Karpas-422 (cell line): ENCODE data around the gene TOX2. TPM values are rescaled to one million over a fixed set of nuclear protein-coding genes. Genes with fewer than 3 reads are reported as not detected.

ENCODE experiments used
- DNase-seq: peaks from one replicate; pipeline ENCODE4 v3.0.0-alpha.2; 2015
- H2AFZ ChIP-seq: fragments of 200-600 bp; sonication (generic); 2 replicates; pipeline ENCODE4 v1.6.1; 2014; ENCODE audit warnings: antibody characterized with exemption, low read length, mixed read lengths
- H3K27ac ChIP-seq: fragments of 200-600 bp; sonication (generic); 2 replicates; pipeline ENCODE4 v1.5.1; 2014; ENCODE audit warnings: mild to moderate bottlenecking, low read length, moderate library complexity
- H3K27me3 ChIP-seq: fragments of 200-600 bp; sonication (generic); 2 replicates; pipeline ENCODE4 v1.6.1; 2014; ENCODE audit warnings: low read length, mixed read lengths
- H3K36me3 ChIP-seq: fragments of 200-600 bp; sonication (generic); 2 replicates; pipeline ENCODE4 v1.6.1; 2014; ENCODE audit warnings: low read length, mixed read lengths; ENCODE audit not compliant: insufficient read depth
- H3K4me1 ChIP-seq: fragments of 200-600 bp; sonication (generic); 2 replicates; pipeline ENCODE4 v1.6.1; 2014; ENCODE audit warnings: mild to moderate bottlenecking, low read length, mixed read lengths
- H3K4me2 ChIP-seq: fragments of 200-600 bp; sonication (generic); 2 replicates; pipeline ENCODE4 v1.6.1; 2014; ENCODE audit warnings: low read length, low read depth, mild to moderate bottlenecking; ENCODE audit not compliant: poor library complexity, severe bottlenecking
- H3K4me3 ChIP-seq: fragments of 200-600 bp; sonication (generic); 2 replicates; pipeline ENCODE4 v1.5.1; 2014; ENCODE audit warnings: mild to moderate bottlenecking, antibody characterized with exemption, low read length, mixed read lengths
- H3K79me2 ChIP-seq: fragments of 200-600 bp; sonication (generic); 2 replicates; pipeline ENCODE4 v1.6.1; 2014; ENCODE audit warnings: mild to moderate bottlenecking, low read length, mixed read lengths
- H3K9ac ChIP-seq: fragments of 200-600 bp; sonication (generic); 2 replicates; pipeline ENCODE4 v1.6.0; 2014; ENCODE audit warnings: low read length
- H3K9me2 ChIP-seq: fragments of 200-600 bp; sonication (generic), shearing (Covaris generic); replicated peaks from 2 replicates; pipeline ENCODE4 v1.6.0; 2014; ENCODE audit warnings: mild to moderate bottlenecking, low read length, moderate library complexity; ENCODE audit not compliant: insufficient read depth
- H3K9me3 ChIP-seq: fragments of 300-700, 200-600 bp; sonication (generic); 2 replicates; pipeline ENCODE4 v1.6.1; 2014; ENCODE audit warnings: low read length, mixed read lengths
- H4K20me1 ChIP-seq: fragments of 200-600 bp; sonication (generic); 2 replicates; pipeline ENCODE4 v1.6.1; 2014; ENCODE audit warnings: mild to moderate bottlenecking, antibody characterized with exemption, low read length, low read depth; ENCODE audit not compliant: insufficient read depth
- total RNA-seq: library from RNA; depleted of rRNA; stranded (reverse); fragments of >200 nt; shearing (Covaris generic); gene quantifications from 2 replicates; pipeline ENCODE4 v1.2.3, GENCODE V29; 2014; ENCODE audit warnings: low replicate concordance

Gene TOX2
- total RNA-seq, 1 experiment from 2014 or later = 42.9 TPM

DNA sequence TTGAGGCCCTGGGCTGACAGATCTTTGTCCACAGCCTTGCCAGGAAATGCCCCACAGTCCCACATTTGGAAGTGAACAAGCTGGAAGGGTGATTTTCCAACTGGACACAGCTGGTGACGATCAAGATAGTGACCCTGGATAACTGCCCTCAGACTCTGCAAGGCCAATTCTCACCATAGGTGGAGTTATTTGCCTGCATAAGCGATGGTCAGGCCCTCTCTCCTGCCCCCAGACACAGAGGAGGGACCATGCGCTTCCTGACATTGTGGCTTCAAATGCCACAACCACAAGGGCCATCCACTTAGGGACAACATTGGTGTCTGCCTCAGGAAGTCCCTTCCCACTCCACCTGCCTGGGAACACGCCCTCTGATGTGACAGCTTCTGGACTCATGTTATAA is 176.4 kb downstream of the TOX2 start:
- Histone ChIP-seq H3K4me3 (no peak overlapping the region), H2AFZ (no peak overlapping the region)

GRCh38 chr20:44092551-44093248 is 178.0 kb downstream of the TOX2 start:
- Histone ChIP-seq H3K4me1 (peaks cover 27% of the 10 kb centered on the region), H2AFZ (no peak overlapping the region; the same call in 1 of the 2 replicates), H3K27me3 (no peaks in the 10 kb centered on the region), H3K9me2 (no peaks in the 10 kb centered on the region), H3K36me3 (no peaks in the 10 kb centered on the region), H3K9ac (no peak overlapping the region), H3K4me2 (peak overlapping the region; percentile 10), H3K4me3 (no peak overlapping the region), H3K27ac (no peak overlapping the region), H3K79me2 (no peaks in the 10 kb centered on the region), H4K20me1 (no peaks in the 10 kb centered on the region), H3K9me3 (no peaks in the 10 kb centered on the region)
- DNase-seq = peak; percentile 89

More for the DNA sequence above, 176.4 kb downstream of the TOX2 start:
- no peak overlapping the region for H3K4me2 ChIP-seq
- H3K27me3 ChIP-seq = no peaks in the 10 kb centered on the region
- DNase-seq = no peak
- no peaks in the 10 kb centered on the region for H3K79me2 ChIP-seq
- no peak overlapping the region for H3K27ac ChIP-seq
- no peaks in the 10 kb centered on the region for H3K36me3 ChIP-seq
- no peaks in the 10 kb centered on the region for H4K20me1 ChIP-seq
- no peak overlapping the region for H3K9ac ChIP-seq
- no peaks in the 10 kb centered on the region for H3K9me3 ChIP-seq
- no peaks in the 10 kb centered on the region for H3K9me2 ChIP-seq
- peaks cover 27% of the 10 kb centered on the region for H3K4me1 ChIP-seq

- Histone ChIP-seq H3K9me3 (no peaks in the 10 kb centered on the region), H3K4me1 (peaks cover 27% of the 10 kb centered on the region), H3K79me2 (no peaks in the 10 kb centered on the region), H3K36me3 (no peaks in the 10 kb centered on the region), H3K4me2 (no peak overlapping the region), H3K4me3 (no peak overlapping the region), H3K27me3 (no peaks in the 10 kb centered on the region), H4K20me1 (no peaks in the 10 kb centered on the region), H3K9me2 (no peaks in the 10 kb centered on the region), H2AFZ (no peak overlapping the region), H3K27ac (no peak overlapping the region), H3K9ac (no peak overlapping the region)
- DNase-seq = no peak
Measured at GRCh38 chr20:44093249-44093582, 178.6 kb downstream of the TOX2 start.

GRCh38 chr20:44095831-44096230 is 181.2 kb downstream of the TOX2 start:
- H3K9me3 ChIP-seq = no peaks in the 10 kb centered on the region
- no peak overlapping the region for H3K4me2 ChIP-seq
- no peak overlapping the region for H3K4me3 ChIP-seq
- no peak overlapping the region for H3K27ac ChIP-seq
- H3K9me2 ChIP-seq = no peaks in the 10 kb centered on the region
- peaks cover 15% of the 10 kb centered on the region for H3K4me1 ChIP-seq
- H3K79me2 ChIP-seq = no peaks in the 10 kb centered on the region
- H4K20me1 ChIP-seq = no peaks in the 10 kb centered on the region
- H3K36me3 ChIP-seq = no peaks in the 10 kb centered on the region
- no peak for DNase-seq
- no peak overlapping the region for H3K9ac ChIP-seq
- no peak overlapping the region for H2AFZ ChIP-seq
- no peaks in the 10 kb centered on the region for H3K27me3 ChIP-seq

DNA sequence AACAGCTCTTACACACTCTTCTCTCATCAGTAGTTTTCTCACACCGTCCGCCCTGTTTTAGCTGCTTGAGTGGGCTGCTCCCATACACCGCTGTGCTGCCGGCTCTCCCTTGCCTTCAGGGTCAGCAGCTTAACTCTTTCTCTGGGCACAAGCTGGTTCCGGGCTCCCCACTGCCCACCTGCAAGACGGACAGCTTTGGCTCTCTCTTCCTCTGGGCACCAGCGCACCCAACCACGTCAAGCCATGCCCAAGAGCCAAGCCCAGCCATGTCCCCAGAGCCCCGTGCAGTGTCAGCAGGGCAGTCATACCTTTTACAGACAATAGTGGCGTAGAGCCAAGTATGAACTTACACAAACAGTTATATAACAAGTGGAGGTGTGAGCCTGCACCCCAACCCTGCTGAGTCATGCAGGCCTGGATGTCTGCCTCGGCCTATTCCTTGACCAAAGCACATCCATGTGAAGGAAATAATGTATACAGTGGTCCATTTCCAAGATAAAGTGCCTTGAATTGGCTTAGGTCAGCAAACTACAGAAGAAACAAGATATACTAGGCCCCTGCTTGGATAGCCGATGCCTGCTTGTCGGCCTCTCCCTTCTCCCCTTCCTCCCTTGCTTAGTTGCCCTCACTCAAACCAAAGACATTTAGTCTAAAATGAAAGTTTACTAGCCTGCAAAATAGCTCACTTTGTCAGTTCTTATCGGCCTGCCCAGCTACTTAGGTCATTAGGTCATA is 183.0 kb downstream of the TOX2 start:
- H3K4me2 ChIP-seq = no peak overlapping the region
- no peaks in the 10 kb centered on the region for H3K27me3 ChIP-seq
- no peak for DNase-seq
- H3K27ac ChIP-seq = no peak overlapping the region
- H3K9ac ChIP-seq = no peak overlapping the region
- no peak overlapping the region for H3K4me3 ChIP-seq
- H4K20me1 ChIP-seq = no peaks in the 10 kb centered on the region
- no peaks in the 10 kb centered on the region for H3K9me3 ChIP-seq
- H2AFZ ChIP-seq = no peak overlapping the region
- no peaks in the 10 kb centered on the region for H3K36me3 ChIP-seq
- H3K4me1 ChIP-seq = peaks cover 12% of the 10 kb centered on the region
- H3K79me2 ChIP-seq = no peaks in the 10 kb centered on the region
- no peaks in the 10 kb centered on the region for H3K9me2 ChIP-seq

DNA sequence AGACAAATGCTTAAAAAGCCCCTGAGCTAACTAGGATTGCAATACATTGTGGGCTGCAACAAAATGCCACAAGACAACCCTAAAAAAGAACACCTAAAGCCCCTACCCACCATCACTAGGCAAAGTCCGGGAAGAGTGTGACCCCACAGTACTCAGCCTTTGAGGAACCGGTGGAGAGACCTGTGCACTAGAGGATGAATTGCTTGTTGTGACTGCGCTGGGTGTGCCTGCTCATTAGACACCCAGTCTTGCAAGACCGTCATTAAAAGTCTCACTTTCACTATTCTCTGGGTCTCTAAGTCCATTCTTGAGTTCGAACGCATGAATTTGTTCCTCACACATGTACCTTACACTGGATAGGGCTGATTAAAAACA is 183.6 kb downstream of the TOX2 start:
- Histone ChIP-seq H3K4me1 (peaks cover 9% of the 10 kb centered on the region), H3K79me2 (no peaks in the 10 kb centered on the region), H2AFZ (no peak overlapping the region), H3K36me3 (no peaks in the 10 kb centered on the region), H3K27me3 (no peaks in the 10 kb centered on the region), H3K9ac (no peak overlapping the region), H3K9me3 (no peaks in the 10 kb centered on the region), H3K4me2 (no peak overlapping the region), H3K27ac (no peak overlapping the region), H4K20me1 (no peaks in the 10 kb centered on the region), H3K9me2 (no peaks in the 10 kb centered on the region), H3K4me3 (no peak overlapping the region)
- no peak for DNase-seq

GRCh38 chr20:44098657-44099056 is 184.0 kb downstream of the TOX2 start:
- no peaks in the 10 kb centered on the region for H3K9me3 ChIP-seq
- DNase-seq = no peak
- H3K4me2 ChIP-seq = no peak overlapping the region
- H3K27ac ChIP-seq = no peak overlapping the region
- H3K36me3 ChIP-seq = no peaks in the 10 kb centered on the region
- H3K9ac ChIP-seq = no peak overlapping the region
- H3K9me2 ChIP-seq = no peaks in the 10 kb centered on the region
- no peaks in the 10 kb centered on the region for H3K27me3 ChIP-seq
- no peak overlapping the region for H2AFZ ChIP-seq
- peaks cover 9% of the 10 kb centered on the region for H3K4me1 ChIP-seq
- H3K79me2 ChIP-seq = no peaks in the 10 kb centered on the region
- no peaks in the 10 kb centered on the region for H4K20me1 ChIP-seq
- no peak overlapping the region for H3K4me3 ChIP-seq

- no peak for DNase-seq
- Histone ChIP-seq H3K9me3 (no peaks in the 10 kb centered on the region), H3K36me3 (no peaks in the 10 kb centered on the region), H3K4me2 (no peak overlapping the region), H3K4me1 (peaks cover 9% of the 10 kb centered on the region), H3K27ac (no peak overlapping the region), H2AFZ (no peak overlapping the region), H3K4me3 (no peak overlapping the region), H3K27me3 (no peaks in the 10 kb centered on the region), H3K9me2 (no peaks in the 10 kb centered on the region), H3K9ac (no peak overlapping the region), H4K20me1 (no peaks in the 10 kb centered on the region), H3K79me2 (no peaks in the 10 kb centered on the region)
Measured at GRCh38 chr20:44099832-44100231, 185.2 kb downstream of the TOX2 start.
